Neural cell (in vitro differentiated cells): ENCODE measurements around the gene VPS26A. TPM values are rescaled to one million over a fixed set of nuclear protein-coding genes. Genes with fewer than 3 reads are reported as not detected.

Experiments used
- H2AFZ ChIP-seq: fragments of 200-600, 300-800 bp; sonication (generic), shearing (Covaris generic); 2 replicates; pipeline ENCODE4 v1.6.0; 2014; ENCODE audit warnings: low read depth, mild to moderate bottlenecking, antibody characterized with exemption, low read length, moderate library complexity
- H3F3A ChIP-seq: fragments of 200-600 bp; shearing (Covaris generic); 2 replicates; pipeline ENCODE4 v1.6.1; 2016; ENCODE audit warnings: mild to moderate bottlenecking, moderate library complexity, mixed read lengths, antibody characterized with exemption, low read length; ENCODE audit not compliant: insufficient read depth, poor library complexity, severe bottlenecking
- H3K27ac ChIP-seq: fragments of 200-600, 300-800 bp; sonication (generic), shearing (Covaris generic); 2 replicates; pipeline ENCODE4 v1.5.1; 2014; ENCODE audit warnings: mild to moderate bottlenecking, low read length, moderate library complexity
- H3K27me3 ChIP-seq: fragments of 300-800, 200-600 bp; sonication (generic), shearing (Covaris generic); 2 replicates; pipeline ENCODE4 v1.6.0; 2014; ENCODE audit warnings: mild to moderate bottlenecking, low read depth, low read length, moderate library complexity; ENCODE audit not compliant: insufficient read depth
- H3K36me3 ChIP-seq: fragments of 300-800, 200-600 bp; sonication (generic), shearing (Covaris generic); 2 replicates; pipeline ENCODE4 v1.5.1; 2014; ENCODE audit warnings: mild to moderate bottlenecking, antibody characterized with exemption, low read length, moderate library complexity; ENCODE audit not compliant: insufficient read depth
- H3K4me2 ChIP-seq: fragments of 300-800, 200-600 bp; sonication (generic), shearing (Covaris generic); 2 replicates; pipeline ENCODE4 v1.6.0; 2014; ENCODE audit warnings: mild to moderate bottlenecking, low read length
- H3K4me3 ChIP-seq: fragments of 300-800, 200-600 bp; sonication (generic), shearing (Covaris generic); 2 replicates; pipeline ENCODE4 v1.5.1; 2014; ENCODE audit warnings: mild to moderate bottlenecking, low read length, moderate library complexity
- H3K79me2 ChIP-seq: fragments of 200-600 bp; shearing (Covaris generic); replicated peaks from 2 replicates; pipeline ENCODE4 v1.6.0; 2014; ENCODE audit warnings: mild to moderate bottlenecking, low read length, moderate library complexity; ENCODE audit not compliant: insufficient read depth
- H3K9ac ChIP-seq: fragments of 300-800, 200-600 bp; sonication (generic), shearing (Covaris generic); 2 replicates; pipeline ENCODE4 v1.6.1; 2016; ENCODE audit warnings: mild to moderate bottlenecking, low read length, mixed read lengths
- H3K9me2 ChIP-seq: fragments of 200-600 bp; shearing (Covaris generic); 2 replicates; pipeline ENCODE4 v1.6.1; 2016; ENCODE audit warnings: mild to moderate bottlenecking, low read length, mixed read lengths; ENCODE audit not compliant: insufficient read depth
- H3K9me3 ChIP-seq: fragments of 200-600, 300-800 bp; sonication (generic), shearing (Covaris generic); 2 replicates; pipeline ENCODE4 v1.6.1; 2016; ENCODE audit warnings: mild to moderate bottlenecking, mixed run types, low read length, moderate library complexity, mixed read lengths
- H4K20me1 ChIP-seq: fragments of 200-600 bp; shearing (Covaris generic); 2 replicates; pipeline ENCODE4 v1.6.1; 2016; ENCODE audit warnings: mild to moderate bottlenecking, mixed run types; ENCODE audit not compliant: insufficient read depth
- CTCF ChIP-seq: fragments of 450-650 bp; IDR thresholded peaks from 2 replicates; pipeline ENCODE4 v1.5.1; 2014; ENCODE audit warnings: antibody characterized with exemption, mild to moderate bottlenecking, moderate library complexity; ENCODE audit not compliant: poor library complexity, severe bottlenecking
- EP300 ChIP-seq: fragments of 450-650 bp; conservative IDR thresholded peaks from 2 replicates; pipeline ENCODE4 v1.6.1; 2014; ENCODE audit warnings: antibody characterized with exemption, mild to moderate bottlenecking, moderate library complexity; ENCODE audit not compliant: poor library complexity, severe bottlenecking
- EZH2 ChIP-seq: fragments of 200-600, 300-800 bp; shearing (Covaris generic), sonication (generic); IDR thresholded peaks from 2 replicates; pipeline ENCODE4 v1.6.1; 2014; ENCODE audit warnings: antibody characterized with exemption, low read length, borderline replicate concordance, mild to moderate bottlenecking; ENCODE audit not compliant: insufficient read depth, poor library complexity, severe bottlenecking
- MXI1 ChIP-seq: fragments of 450-650 bp; conservative IDR thresholded peaks from 2 replicates; pipeline ENCODE4 v1.6.1; 2014; ENCODE audit warnings: antibody characterized with exemption, mild to moderate bottlenecking; ENCODE audit not compliant: poor library complexity, severe bottlenecking
- POLR2AphosphoS5 ChIP-seq: IDR thresholded peaks from 2 replicates; pipeline ENCODE4 v1.6.1; 2012
- RAD21 ChIP-seq: fragments of 450-650 bp; conservative IDR thresholded peaks from 2 replicates; pipeline ENCODE4 v1.6.1; 2014; ENCODE audit warnings: antibody characterized with exemption, mild to moderate bottlenecking, moderate library complexity
- REST ChIP-seq: IDR thresholded peaks from 2 replicates; pipeline ENCODE4 v1.6.1; 2012; ENCODE audit warnings: borderline replicate concordance
- SMC3 ChIP-seq: fragments of 450-650 bp; conservative IDR thresholded peaks from 2 replicates; pipeline ENCODE4 v1.6.1; 2014; ENCODE audit warnings: antibody characterized with exemption, mild to moderate bottlenecking, moderate library complexity; ENCODE audit not compliant: poor library complexity
- TAF1 ChIP-seq: IDR thresholded peaks from 2 replicates; pipeline ENCODE4 v1.6.1; 2012; ENCODE audit warnings: low read depth
- polyA plus RNA-seq: library from polyadenylated mRNA; depleted of rRNA; stranded (reverse); fragments of >200 nt; gene quantifications from 2 replicates; pipeline ENCODE4 v1.2.3, GENCODE V29; 2014

VPS26A gene
- polyA plus RNA-seq, 1 donor from 2014 or later: 48.9 TPM

- H3K9me3 ChIP-seq: no peaks in the 10 kb centered on the region
- TF ChIP-seq RAD21: no peak
- no peak for TF ChIP-seq REST
- no peak for TF ChIP-seq MXI1
- no peak for TF ChIP-seq POLR2AphosphoS5
- no peak for TF ChIP-seq CTCF
- no peak for TF ChIP-seq TAF1
- no peak for TF ChIP-seq SMC3
- TF ChIP-seq EP300: no peak
- TF ChIP-seq EZH2: no peak
- no peaks in the 10 kb centered on the region for H3K9me2 ChIP-seq
These were observed 652 bp upstream of the VPS26A start for GRCh38 chr10:69123306-69123746.

GRCh38 chr10:69124563-69125268 is 738 bp downstream of the VPS26A start:
- no peaks in the 10 kb centered on the region for H3K9me2 ChIP-seq
- H3K27me3 ChIP-seq: no peaks in the 10 kb centered on the region
- H4K20me1 ChIP-seq: no peaks in the 10 kb centered on the region
- H3K79me2 ChIP-seq: peaks cover 42% of the 10 kb centered on the region
- H3K9ac ChIP-seq: peak overlapping the region; percentile 80
- H3F3A ChIP-seq: peaks cover 10% of the 10 kb centered on the region
- H3K4me3 ChIP-seq: peak overlapping the region; percentile 96
- H3K4me2 ChIP-seq: peak overlapping the region; percentile 82
- no peaks in the 10 kb centered on the region for H3K9me3 ChIP-seq
- H3K36me3 ChIP-seq: no peaks in the 10 kb centered on the region
- H2AFZ ChIP-seq: peak overlapping the region; percentile 69
- no peak for TF ChIP-seq EP300
- TF ChIP-seq MXI1: peak; percentile 23
- H3K27ac ChIP-seq: peak overlapping the region; percentile 84

More at GRCh38 chr10:69123306-69123746, 652 bp upstream of the VPS26A start:
- Histone ChIP-seq H2AFZ (peak overlapping the region; percentile 74), H3K9ac (peak overlapping the region; percentile 80), H3K27ac (peak overlapping the region; percentile 84), H3F3A (peaks cover 10% of the 10 kb centered on the region), H3K79me2 (peaks cover 33% of the 10 kb centered on the region), H3K27me3 (no peaks in the 10 kb centered on the region), H4K20me1 (no peaks in the 10 kb centered on the region), H3K4me3 (peak overlapping the region; percentile 96), H3K4me2 (peak overlapping the region; percentile 74), H3K36me3 (no peaks in the 10 kb centered on the region)
